Measurements from ENCODE around the gene SMU1.

- TF ChIP-seq POLR2A (IDR thresholded peaks at IDR 0.05) (no peak), CTCF (IDR thresholded peaks at IDR 0.05) (no peak)
Measured at GRCh38 chr9:33046061-33046460, 30.4 kb downstream of the SMU1 start.
